Kidney glomerular epithelial cell (primary cell): ENCODE results near the gene SNX19.
A peak's percentile ranks its signal among the peaks of the same experiment; 100 is the strongest.
"Not testable (repeated sequence)": the region's sequence is repeated elsewhere in the genome, so short reads cannot be mapped to it uniquely, and the experiment has no call there.

Source experiments
- DNase-seq: peaks from one replicate; lab custom pipeline; 2025; lab: John Stamatoyannopoulos, UW

SNX19 gene

DNA sequence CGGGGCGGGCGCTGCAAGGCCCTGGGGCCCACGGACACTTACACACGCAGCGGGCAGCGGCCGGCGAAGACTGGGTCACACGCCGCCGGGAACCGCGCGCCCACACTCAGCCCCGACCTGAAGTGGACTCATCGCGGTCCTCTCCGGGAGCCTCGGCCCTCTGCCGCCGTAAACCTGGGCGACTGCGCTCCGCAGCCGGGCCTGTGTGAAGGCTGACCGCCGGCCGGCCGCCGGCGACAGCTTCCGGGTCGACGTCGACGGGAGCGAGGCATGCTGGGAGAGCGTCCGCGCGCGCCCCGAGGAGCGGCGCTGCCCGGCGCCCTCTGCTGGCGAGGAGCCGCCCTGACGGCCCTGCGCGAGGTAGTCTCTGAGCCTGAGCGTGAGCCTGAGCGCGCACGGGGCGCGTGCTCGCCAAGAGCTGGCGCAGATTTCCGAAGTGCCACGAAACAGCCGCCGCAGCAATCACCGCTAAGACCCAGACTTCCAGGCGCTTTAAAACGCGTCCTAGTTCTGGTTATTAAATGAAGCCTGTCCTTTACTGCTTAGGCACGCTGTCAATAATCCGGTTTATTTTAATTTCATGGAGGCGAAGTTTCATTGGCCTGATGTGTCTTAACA lies at the start of gene SNX19:
Gene SNX19, minus strand, starts transcription at position 242 of the 618 bp plus-strand sequence. CDS start 540 bp downstream, outside the sequence.
- DNase-seq: peak; percentile 84

- no peak for DNase-seq
Measured at GRCh38 chr11:130964058-130964792, 47.9 kb upstream of the SNX19 start.

DNA sequence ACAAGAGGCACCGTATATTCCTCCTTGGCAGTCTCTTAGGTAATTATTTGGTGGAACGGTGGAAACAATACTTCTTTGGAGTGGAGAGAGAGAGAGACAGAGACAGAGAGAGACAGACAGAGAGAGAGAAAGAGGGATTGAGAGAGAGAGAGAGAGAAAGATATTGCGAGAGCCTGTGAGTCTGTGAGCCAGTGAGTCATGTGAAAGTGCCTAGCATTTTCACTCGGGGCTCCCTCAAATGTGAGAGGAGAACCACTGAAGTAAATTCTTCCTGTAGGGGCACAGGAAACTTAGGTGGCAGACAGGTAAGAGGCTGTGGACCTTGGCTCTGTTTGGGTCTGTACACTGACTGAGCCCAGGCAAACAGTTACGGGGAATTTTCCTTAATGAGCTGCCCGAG lies 31.6 kb upstream of the SNX19 start:
- no peak for DNase-seq

DNA sequence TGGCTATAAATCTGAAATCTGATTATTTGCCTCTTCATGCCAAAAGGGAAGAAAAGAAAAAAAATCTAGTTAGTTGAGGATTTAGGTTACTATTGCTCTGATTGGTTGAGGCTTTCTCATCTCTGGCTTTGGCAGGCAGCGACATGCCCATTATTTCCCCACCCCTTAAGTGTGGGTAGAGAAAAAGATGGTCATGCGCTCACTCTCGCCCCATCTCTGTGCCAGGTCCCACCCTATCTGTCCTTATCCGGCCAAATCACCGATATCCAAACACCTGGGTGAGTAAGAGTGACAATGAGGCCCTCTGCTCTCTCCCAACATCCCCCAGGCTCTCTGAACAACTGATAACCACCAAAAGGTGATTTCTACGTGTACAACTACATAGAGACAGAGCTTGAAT lies 31.2 kb upstream of the SNX19 start:
- DNase-seq: no peak

DNA sequence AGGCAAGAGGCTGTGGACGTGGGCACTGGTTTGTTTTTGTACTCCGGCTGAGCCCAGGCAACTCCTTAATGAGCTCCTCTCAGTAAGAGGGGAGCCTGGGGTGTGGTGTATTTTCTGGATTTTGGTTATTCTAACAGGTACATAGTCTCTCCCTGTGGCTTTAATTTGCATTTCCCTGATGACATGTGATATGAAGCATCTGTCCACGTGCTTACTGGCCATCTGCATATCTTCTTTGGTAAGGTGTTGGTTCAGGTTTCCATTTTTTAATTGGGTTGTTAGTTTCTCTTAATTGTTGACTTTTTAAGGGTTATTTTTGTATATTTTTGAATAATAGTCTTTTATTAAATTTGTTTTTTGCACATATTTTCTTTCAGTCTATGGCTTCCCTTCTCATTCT lies 30.8 kb upstream of the SNX19 start:
- no peak for DNase-seq

GRCh38 chr11:130945896-130946295 lies 29.6 kb upstream of the SNX19 start:
- peak; percentile 32 for DNase-seq

- DNase-seq: no peak
Measured at GRCh38 chr11:130940706-130941105, 24.4 kb upstream of the SNX19 start.

DNA sequence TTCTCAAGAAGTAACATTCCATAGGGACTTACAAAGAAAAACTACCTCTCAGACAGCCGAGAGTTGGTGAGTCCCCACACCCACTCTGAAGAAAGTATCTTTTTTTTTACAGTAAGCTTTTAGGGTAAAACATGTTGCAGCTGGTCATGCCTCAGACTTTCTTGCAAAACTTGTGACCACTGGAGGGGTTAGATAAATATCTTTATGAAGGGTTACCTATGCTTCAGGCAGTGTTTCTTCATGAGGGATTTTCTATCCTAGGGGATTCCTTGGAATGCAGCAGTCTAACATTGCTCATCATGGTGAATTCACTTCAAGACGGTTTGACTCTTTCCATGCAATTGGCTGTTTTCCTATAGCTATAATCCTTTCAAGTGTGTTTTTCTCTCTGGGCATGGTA lies 20.8 kb upstream of the SNX19 start:
- no peak for DNase-seq

- no peak for DNase-seq
Measured at GRCh38 chr11:130932086-130932712, 15.9 kb upstream of the SNX19 start.

DNA sequence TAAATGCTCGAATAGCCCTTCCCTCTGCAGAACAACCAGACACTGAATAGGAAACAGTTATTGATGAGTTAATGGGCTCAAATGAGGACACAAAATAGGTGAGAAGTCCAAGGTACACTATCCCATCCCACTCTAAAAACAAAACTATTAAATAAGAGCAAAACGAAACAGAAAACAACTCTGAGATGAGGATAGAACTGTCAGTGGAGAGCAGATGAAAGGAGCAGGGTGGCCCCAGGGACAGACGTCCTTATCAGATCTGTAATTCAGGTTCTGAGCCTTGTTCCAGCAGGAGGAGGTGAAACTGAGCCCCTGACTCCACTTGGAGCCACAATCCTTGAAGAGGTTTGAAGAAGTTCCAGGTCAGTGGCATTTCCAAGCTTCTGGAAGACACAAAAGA lies 8.5 kb upstream of the SNX19 start:
- no peak for DNase-seq

DNA sequence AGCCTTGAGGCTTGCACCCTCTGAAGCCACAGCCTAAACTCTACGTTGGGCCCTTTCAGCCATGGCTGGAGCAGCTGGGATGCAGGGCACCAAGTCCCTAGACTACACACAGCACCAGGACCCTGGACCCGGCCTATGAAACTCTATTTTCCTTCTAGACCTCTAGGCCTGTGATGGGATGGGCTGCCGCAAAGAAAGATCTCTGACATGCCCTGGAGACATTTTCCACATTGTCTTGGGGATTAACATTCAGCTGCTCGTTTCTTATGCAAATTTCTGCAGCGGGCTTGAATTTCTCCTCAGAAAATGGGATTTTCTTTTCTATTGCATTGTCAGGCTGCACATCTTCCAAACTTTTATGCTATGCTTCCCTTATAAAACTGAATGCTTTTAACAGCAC lies 4.3 kb upstream of the SNX19 start:
- DNase-seq: not testable (repeated sequence)

- DNase-seq: no peak
Measured at GRCh38 chr11:130918081-130918480, 1.8 kb upstream of the SNX19 start.

DNA sequence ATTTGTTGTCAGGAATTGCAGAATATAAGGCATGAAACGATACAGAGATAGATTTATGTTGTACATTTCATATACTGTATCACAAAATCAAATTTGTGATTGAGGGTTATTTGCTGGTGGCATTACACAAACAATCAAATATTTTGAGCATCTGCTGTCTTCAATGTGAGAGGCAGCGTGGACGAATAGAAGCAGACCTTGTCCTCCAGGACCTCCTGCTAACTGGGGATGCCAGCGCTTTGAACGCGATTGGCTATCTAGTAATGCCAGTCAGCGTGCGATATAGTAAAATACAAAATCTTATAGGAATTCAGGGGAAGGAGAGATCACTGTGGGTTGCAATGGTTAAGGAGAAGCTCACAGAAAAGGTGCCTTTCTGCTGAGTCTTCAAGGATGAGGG lies 631 bp upstream of the SNX19 start:
- DNase-seq: no peak

GRCh38 chr11:130915603-130916237 lies 559 bp downstream of the SNX19 start:
- DNase-seq: no peak

DNA sequence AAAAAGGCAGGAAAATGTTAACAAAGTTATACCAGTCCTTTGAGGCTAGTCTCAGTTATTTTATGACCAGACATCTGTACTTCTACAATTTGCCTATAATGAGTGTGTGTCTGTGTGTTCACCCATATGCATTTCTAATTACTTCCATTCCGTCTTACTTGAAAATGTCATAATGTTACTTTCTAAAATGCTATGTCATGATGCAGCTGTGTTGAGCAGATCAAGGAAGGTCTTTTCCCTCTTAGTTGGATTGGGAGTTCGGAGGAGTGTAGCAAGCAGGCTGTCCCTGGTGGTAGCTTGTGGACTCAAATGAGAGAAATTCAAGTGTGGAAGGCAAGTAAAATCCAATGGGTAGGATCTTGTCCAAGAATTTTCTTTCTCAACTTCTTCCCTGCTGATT lies 3.0 kb downstream of the SNX19 start:
- no peak for DNase-seq

- DNase-seq: no peak
Measured at GRCh38 chr11:130912552-130912951, 3.7 kb downstream of the SNX19 start.

GRCh38 chr11:130911306-130911705 lies 5.0 kb downstream of the SNX19 start:
- no peak for DNase-seq

DNA sequence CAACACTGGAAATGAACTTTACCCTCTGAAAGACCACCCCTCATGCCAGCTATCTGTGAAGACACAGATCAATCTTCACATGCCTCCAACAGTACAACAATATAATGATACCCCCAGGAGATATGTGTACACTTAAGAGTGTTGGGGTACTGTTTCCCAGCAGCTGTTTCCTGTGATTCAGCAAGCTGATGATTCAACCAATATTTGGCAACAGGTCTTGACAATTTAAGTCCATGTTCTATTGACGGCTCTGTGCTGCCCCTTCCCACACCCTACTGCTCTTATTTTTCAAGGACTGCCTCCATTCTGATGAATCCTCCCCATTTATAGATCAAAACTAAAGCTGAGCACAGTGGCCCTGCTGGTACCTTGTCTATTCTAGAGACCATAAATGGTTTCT lies 6.6 kb downstream of the SNX19 start:
- no peak for DNase-seq

- peak; percentile 18 for DNase-seq
Measured at GRCh38 chr11:130908770-130909625, 7.3 kb downstream of the SNX19 start.

DNA sequence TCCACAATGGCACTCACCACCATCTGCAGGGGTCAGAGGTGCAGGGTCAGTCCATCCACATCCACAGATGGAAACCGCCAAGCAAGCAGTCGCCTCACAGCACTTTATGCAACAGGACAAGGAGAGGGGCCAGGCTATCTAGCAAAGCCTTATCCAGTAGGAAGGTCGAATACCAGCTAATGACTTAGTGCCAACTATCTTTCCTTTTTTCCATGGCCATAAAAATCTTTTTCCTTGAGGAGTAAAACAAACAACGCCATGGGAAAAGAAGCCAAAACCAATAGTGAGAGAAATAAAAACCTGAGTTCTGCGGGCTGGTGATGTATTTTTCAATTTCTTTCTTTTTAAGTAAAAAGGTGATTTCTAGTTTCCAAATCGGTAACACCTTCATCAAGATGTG lies 8.2 kb downstream of the SNX19 start:
- DNase-seq: no peak

DNA sequence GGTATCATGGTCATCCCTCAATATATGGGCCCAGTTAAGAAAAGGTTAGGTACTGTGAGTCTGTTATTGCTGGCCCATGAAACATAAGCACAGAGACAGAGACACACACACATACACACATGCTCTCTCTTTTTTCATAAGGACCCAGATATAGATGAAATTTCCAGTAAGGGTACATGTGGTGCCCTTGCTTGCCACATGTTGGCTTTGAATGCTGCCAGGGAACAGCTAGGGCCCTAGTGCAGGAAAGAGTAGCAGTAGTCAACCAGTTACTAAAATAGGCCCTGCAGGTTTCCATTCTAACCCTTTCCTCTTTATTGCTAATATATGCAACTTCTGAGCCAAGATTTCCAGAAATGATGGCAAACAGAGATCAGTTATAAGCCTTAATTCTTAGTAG lies 9.1 kb downstream of the SNX19 start:
- no peak for DNase-seq

GRCh38 chr11:130906616-130907015 lies 9.7 kb downstream of the SNX19 start:
- no peak for DNase-seq
